MCF 10A (cell line): ENCODE measurements around the gene EP300. TPM values are rescaled to one million over a fixed set of nuclear protein-coding genes. Genes with fewer than 3 reads are reported as not detected.

Experiments
- BruUV-seq: library from RNA; stranded (reverse); fragments of 400-500 nt; replicated peaks from 2 replicates; lab custom pipeline; 2021; lab: Mats Ljungman, UMichigan
- CTCF ChIA-PET: fragments of 300-600 bp; sonication (Branson Sonifier 250); formaldehyde crosslinking; extraction: SDS; loops from one replicate; lab custom pipeline; 2021; ENCODE audit warnings: antibody characterized with exemption, inconsistent platforms; lab: Yijun Ruan, JAX
- POLR2A ChIA-PET: fragments of 300-600, 350-650 bp; sonication (Branson Sonifier 250); formaldehyde crosslinking; extraction: SDS; loops from one replicate; lab custom pipeline; 2020; ENCODE audit warnings: antibody characterized with exemption, inconsistent platforms; lab: Yijun Ruan, JAX
- DNase-seq: peaks from one replicate; pipeline ENCODE4 v3.0.0-alpha.2; 2018; ENCODE audit not compliant: unreplicated experiment
- H3K27ac Mint-ChIP-seq: one replicate; pipeline ENCODE4 v1.8.0; 2022; ENCODE audit warnings: mild to moderate bottlenecking, low read depth, mixed read lengths; ENCODE audit not compliant: unreplicated experiment
- H3K27me3 Mint-ChIP-seq: one replicate; pipeline ENCODE4 v1.8.0; 2022; ENCODE audit warnings: mixed read lengths; ENCODE audit not compliant: insufficient read depth, unreplicated experiment
- H3K36me3 Mint-ChIP-seq: one replicate; pipeline ENCODE4 v1.8.0; 2022; ENCODE audit warnings: mild to moderate bottlenecking, moderate library complexity, mixed read lengths; ENCODE audit not compliant: insufficient read depth, unreplicated experiment
- H3K4me1 Mint-ChIP-seq: one replicate; pipeline ENCODE4 v1.8.0; 2022; ENCODE audit warnings: mixed read lengths; ENCODE audit not compliant: insufficient read depth, unreplicated experiment
- H3K4me3 Mint-ChIP-seq: one replicate; pipeline ENCODE4 v1.8.0; 2022; ENCODE audit warnings: mild to moderate bottlenecking, moderate library complexity, mixed read lengths; ENCODE audit not compliant: unreplicated experiment
- H3K9me3 Mint-ChIP-seq: one replicate; pipeline ENCODE4 v1.8.0; 2022; ENCODE audit warnings: mixed read lengths; ENCODE audit not compliant: unreplicated experiment
- intact Hi-C: fragments of 100-400 bp; cut with micrococcal nuclease; formaldehyde crosslinking; loops from 2 replicates; pipeline ENCODE4 v1.14.1; 2022
- total RNA-seq: library from RNA; stranded (reverse); gene quantifications from 2 replicates; pipeline ENCODE4 v1.2.3, GENCODE V29; 2022
- TF ChIP-seq, protein P1 (sequence below): fragments of 200-600 bp; IDR thresholded peaks from one replicate; pipeline ENCODE4 v1.8.0; 2022; ENCODE audit warnings: antibody characterized with exemption, mild to moderate bottlenecking; ENCODE audit not compliant: unreplicated experiment

The EP300 gene
- total RNA-seq, 1 experiment from 2014 or later: 53.3 TPM

- H3K4me3 Mint-ChIP-seq: peak overlapping the region; percentile 98
- TF ChIP-seq, protein P1, sequence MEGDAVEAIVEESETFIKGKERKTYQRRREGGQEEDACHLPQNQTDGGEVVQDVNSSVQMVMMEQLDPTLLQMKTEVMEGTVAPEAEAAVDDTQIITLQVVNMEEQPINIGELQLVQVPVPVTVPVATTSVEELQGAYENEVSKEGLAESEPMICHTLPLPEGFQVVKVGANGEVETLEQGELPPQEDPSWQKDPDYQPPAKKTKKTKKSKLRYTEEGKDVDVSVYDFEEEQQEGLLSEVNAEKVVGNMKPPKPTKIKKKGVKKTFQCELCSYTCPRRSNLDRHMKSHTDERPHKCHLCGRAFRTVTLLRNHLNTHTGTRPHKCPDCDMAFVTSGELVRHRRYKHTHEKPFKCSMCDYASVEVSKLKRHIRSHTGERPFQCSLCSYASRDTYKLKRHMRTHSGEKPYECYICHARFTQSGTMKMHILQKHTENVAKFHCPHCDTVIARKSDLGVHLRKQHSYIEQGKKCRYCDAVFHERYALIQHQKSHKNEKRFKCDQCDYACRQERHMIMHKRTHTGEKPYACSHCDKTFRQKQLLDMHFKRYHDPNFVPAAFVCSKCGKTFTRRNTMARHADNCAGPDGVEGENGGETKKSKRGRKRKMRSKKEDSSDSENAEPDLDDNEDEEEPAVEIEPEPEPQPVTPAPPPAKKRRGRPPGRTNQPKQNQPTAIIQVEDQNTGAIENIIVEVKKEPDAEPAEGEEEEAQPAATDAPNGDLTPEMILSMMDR: no peak
- ChIA-PET POLR2A (interaction anchor here (0.6 to 11.9 kb wide), 12 partner anchors 48 to 169 kb away, joined by 3 to 231 read pairs (median 6); partner anchors contain the start of gene RBX1), CTCF (interaction anchor here (1.8 kb wide), 1 partner anchor 139 kb away, joined by 5 read pairs; no protein-coding TSS in a partner anchor)
- no peaks in the 10 kb centered on the region for H3K9me3 Mint-ChIP-seq
- TSS peak; percentile 94 for BruUV-seq
- DNase-seq: peak; percentile 99
- H3K27ac Mint-ChIP-seq: peak overlapping the region; percentile 99
- intact Hi-C loops: loop anchor here (1.0 to 10.0 kb wide), 3 partner anchors 69 to 140 kb away; partner anchors contain the start of gene RBX1
- peaks cover 32% of the 10 kb centered on the region for H3K36me3 Mint-ChIP-seq
- H3K27me3 Mint-ChIP-seq: no peaks in the 10 kb centered on the region
- peaks cover 28% of the 10 kb centered on the region for H3K4me1 Mint-ChIP-seq
Observed at GRCh38 chr22:41091132-41092022, 1.0 kb upstream of the EP300 start.

GRCh38 chr22:41092847-41093411 lies 537 bp downstream of the EP300 start:
- Mint-ChIP-seq H3K27me3 (no peaks in the 10 kb centered on the region), H3K4me3 (peak overlapping the region; percentile 98), H3K9me3 (no peaks in the 10 kb centered on the region), H3K27ac (peak overlapping the region; percentile 99), H3K4me1 (peaks cover 35% of the 10 kb centered on the region), H3K36me3 (peaks cover 32% of the 10 kb centered on the region)
- ChIA-PET CTCF (interaction anchor here (0.6 to 1.5 kb wide), 5 partner anchors 25 to 178 kb away, joined by 3 to 5 read pairs (median 3); no protein-coding TSS in a partner anchor), POLR2A (interaction anchor here (0.6 to 11.9 kb wide), 27 partner anchors 13 to 978 kb away, joined by 3 to 231 read pairs (median 5); partner anchors contain the start of genes ACO2, L3MBTL2, PHF5A and RBX1)
- BruUV-seq: no TSS peak
- peak; percentile 51 for DNase-seq
- intact Hi-C loops: loop anchor here (1.0 to 10.0 kb wide), 2 partner anchors 102 to 171 kb away; no protein-coding TSS in a partner anchor
- TF ChIP-seq, protein P1: no peak

DNA sequence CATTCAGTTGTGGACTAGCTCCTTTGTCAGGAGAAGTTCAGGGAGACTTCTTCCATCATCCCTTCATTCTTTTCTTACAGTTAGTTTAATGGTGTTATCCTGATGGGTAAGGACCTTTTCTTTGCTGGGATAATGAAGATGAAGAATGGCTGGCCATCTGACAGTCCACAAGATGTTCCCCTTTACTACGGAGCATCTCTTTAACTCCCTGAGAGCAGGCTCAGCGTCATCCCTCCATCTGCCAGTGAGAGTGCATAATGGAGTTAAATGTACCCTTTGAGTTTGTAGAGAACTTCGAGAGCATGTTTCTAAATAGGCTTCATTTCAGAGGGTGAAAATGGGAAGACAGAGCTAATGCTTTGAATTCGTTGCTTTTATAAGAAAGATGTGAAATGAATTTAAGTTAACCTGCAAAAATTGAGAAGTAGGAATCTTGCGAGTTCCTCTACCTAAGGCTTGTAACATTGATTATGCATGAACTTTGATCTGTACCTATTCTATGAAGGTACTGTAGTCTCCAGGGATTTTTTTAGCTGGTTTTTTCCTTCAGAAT lies 1.7 kb downstream of the EP300 start:
- peak overlapping the region; percentile 99 for H3K27ac Mint-ChIP-seq
- H3K4me3 Mint-ChIP-seq: peak overlapping the region; percentile 98
- CTCF ChIA-PET: interaction anchor here (0.7 to 1.5 kb wide), 4 partner anchors 111 to 352 kb away, joined by 3 to 5 read pairs (median 3); partner anchors contain the start of genes L3MBTL2 and TOB2
- TF ChIP-seq, protein P1: no peak
- H3K27me3 Mint-ChIP-seq: no peaks in the 10 kb centered on the region
- H3K9me3 Mint-ChIP-seq: no peaks in the 10 kb centered on the region
- DNase-seq: peak; percentile 42
- BruUV-seq: no TSS peak
- POLR2A ChIA-PET: interaction anchor here (0.6 to 11.9 kb wide), 26 partner anchors 9 to 977 kb away, joined by 3 to 231 read pairs (median 5); partner anchors contain the start of genes L3MBTL2, RANGAP1, RBX1 and SREBF2
- H3K4me1 Mint-ChIP-seq: peaks cover 35% of the 10 kb centered on the region
- peaks cover 32% of the 10 kb centered on the region for H3K36me3 Mint-ChIP-seq
- intact Hi-C loops: loop anchor here (10.0 kb wide), 1 partner anchor 101 kb away; no protein-coding TSS in a partner anchor
